Trophoblast cell (in vitro differentiated cells and primary cell): ENCODE measurements around the gene FAM120B.
"Not testable (repeated sequence)": the region's sequence is repeated elsewhere in the genome, so short reads cannot be mapped to it uniquely, and the experiment has no call there.

Source experiments
- DNase-seq, 2 donors: peaks; one replicate each; pipeline ENCODE4 v3.0.0-alpha.2; 2016
- H2AFZ ChIP-seq: 2 replicates; pipeline ENCODE4 v1.6.1; 2013; ENCODE audit warnings: low read length, moderate library complexity, mild to moderate bottlenecking; ENCODE audit not compliant: insufficient read depth, poor library complexity
- H2AK5ac ChIP-seq: 2 replicates; pipeline ENCODE4 v1.6.1; 2013; ENCODE audit warnings: mild to moderate bottlenecking, low read length
- H2BK120ac ChIP-seq: 2 replicates; pipeline ENCODE4 v1.6.1; 2013; ENCODE audit warnings: low read length, mild to moderate bottlenecking, moderate library complexity; ENCODE audit not compliant: insufficient read depth, poor library complexity
- H2BK12ac ChIP-seq: 2 replicates; pipeline ENCODE4 v1.6.1; 2013; ENCODE audit warnings: mild to moderate bottlenecking, low read length, moderate library complexity
- H2BK5ac ChIP-seq: 2 replicates; pipeline ENCODE4 v1.6.1; 2013; ENCODE audit warnings: low read length, low read depth, moderate library complexity, mild to moderate bottlenecking; ENCODE audit not compliant: poor library complexity
- H3K14ac ChIP-seq: 2 replicates; pipeline ENCODE4 v1.6.1; 2013; ENCODE audit warnings: mild to moderate bottlenecking, low read length
- H3K18ac ChIP-seq: 2 replicates; pipeline ENCODE4 v1.6.1; 2013; ENCODE audit warnings: mild to moderate bottlenecking, low read length
- H3K23ac ChIP-seq: 2 replicates; pipeline ENCODE4 v1.6.1; 2013; ENCODE audit warnings: low read length
- H3K27ac ChIP-seq: 2 replicates; pipeline ENCODE4 v1.5.1; 2013; ENCODE audit warnings: low read depth, mild to moderate bottlenecking, inconsistent platforms, low read length, moderate library complexity
- H3K27me3 ChIP-seq: 2 replicates; pipeline ENCODE4 v1.6.1; 2013; ENCODE audit warnings: inconsistent platforms, mild to moderate bottlenecking, low read length, moderate library complexity; ENCODE audit not compliant: insufficient read depth
- H3K36me3 ChIP-seq, 2 experiments: 1 replicate in 1 of 2; 2 replicates in 1 of 2; pipeline ENCODE4 v1.6.1; 2013; ENCODE audit warnings: low read length in 2 of 2, mild to moderate bottlenecking in 2 of 2, moderate library complexity in 1 of 2; ENCODE audit not compliant: insufficient read depth in 2 of 2, control insufficient read depth in 1 of 2
- H3K4ac ChIP-seq: 2 replicates; pipeline ENCODE4 v1.6.1; 2013; ENCODE audit warnings: low read depth, mild to moderate bottlenecking, low read length, moderate library complexity
- H3K4me1 ChIP-seq, 2 experiments: 1 replicate in 1 of 2; 2 replicates in 1 of 2; pipeline ENCODE4 v1.6.1; 2013; ENCODE audit warnings: low read length in 2 of 2, mild to moderate bottlenecking in 2 of 2, moderate library complexity in 1 of 2; ENCODE audit not compliant: insufficient read depth in 2 of 2, control insufficient read depth in 1 of 2
- H3K4me2 ChIP-seq: 2 replicates; pipeline ENCODE4 v1.6.1; 2013; ENCODE audit warnings: inconsistent platforms, mild to moderate bottlenecking, low read length, moderate library complexity
- H3K4me3 ChIP-seq: 2 replicates; pipeline ENCODE4 v1.5.1; 2013; ENCODE audit warnings: mild to moderate bottlenecking, low read depth, low read length, inconsistent platforms
- H3K79me1 ChIP-seq: one replicate; pipeline ENCODE4 v1.6.1; 2013; ENCODE audit warnings: low read length
- H3K79me2 ChIP-seq: 2 replicates; pipeline ENCODE4 v1.6.1; 2013; ENCODE audit warnings: low read length, mild to moderate bottlenecking; ENCODE audit not compliant: control insufficient read depth, insufficient read depth, poor library complexity
- H3K9ac ChIP-seq: 2 replicates; pipeline ENCODE4 v1.6.1; 2013; ENCODE audit warnings: mild to moderate bottlenecking, low read length
- H3K9me3 ChIP-seq: 2 replicates; pipeline ENCODE4 v1.6.1; 2013; ENCODE audit warnings: low read depth, mild to moderate bottlenecking, control low read depth, inconsistent platforms, low read length; ENCODE audit not compliant: insufficient read depth
- H4K12ac ChIP-seq: 2 replicates; pipeline ENCODE4 v1.6.1; 2013; ENCODE audit warnings: low read depth, mild to moderate bottlenecking, low read length, moderate library complexity
- H4K8ac ChIP-seq: 2 replicates; pipeline ENCODE4 v1.6.1; 2013; ENCODE audit warnings: low read depth, mild to moderate bottlenecking, low read length, moderate library complexity
- H4K91ac ChIP-seq: one replicate; pipeline ENCODE4 v1.6.1; 2013; ENCODE audit warnings: low read depth, mild to moderate bottlenecking, low read length, moderate library complexity
- WGBS: extraction: QIAGEN DNeasy Blood & Tissue Kit; methylation state at CpG from one replicate; pipeline ENCODE4 v1.1.7; 2013; ENCODE audit warnings: missing lambda C conversion rate; ENCODE audit not compliant: insufficient read length, insufficient coverage; ENCODE audit errors: extremely low coverage; 5-methylcytosine and 5-hydroxymethylcytosine counted together

The FAM120B gene

GRCh38 chr6:170264086-170264485 lies 42.5 kb upstream of the FAM120B start:
- H4K91ac ChIP-seq, result no peak overlapping the region
- H4K12ac ChIP-seq, result no peak overlapping the region
- H2BK5ac ChIP-seq, result no peak overlapping the region
- no peak overlapping the region for H2BK12ac ChIP-seq
- no peak overlapping the region for H3K18ac ChIP-seq
- no peak overlapping the region for H3K9ac ChIP-seq
- no peaks in the 10 kb centered on the region for H3K79me2 ChIP-seq
- no peak overlapping the region for H3K4me2 ChIP-seq
- DNase-seq, result no peak
- no peak overlapping the region for H3K4ac ChIP-seq
- WGBS, result no CpG with 5 or more reads among the region's 7 CpGs
- no peaks in the 10 kb centered on the region for H3K36me3 ChIP-seq
- no peak overlapping the region for H2AK5ac ChIP-seq
- no peak overlapping the region for H4K8ac ChIP-seq
- no peak overlapping the region for H3K4me3 ChIP-seq
- H3K4me1 ChIP-seq, result peaks cover under 1% of the 10 kb centered on the region in 2 experiments
- H2BK120ac ChIP-seq, result no peak overlapping the region
- H3K27me3 ChIP-seq, result no peaks in the 10 kb centered on the region
- H3K14ac ChIP-seq, result no peak overlapping the region
- H2AFZ ChIP-seq, result no peak overlapping the region
- H3K27ac ChIP-seq, result no peak overlapping the region
- no peak overlapping the region for H3K23ac ChIP-seq
- peaks cover 3% of the 10 kb centered on the region for H3K9me3 ChIP-seq
- H3K79me1 ChIP-seq, result no peaks in the 10 kb centered on the region

GRCh38 chr6:170264644-170265043 lies 41.9 kb upstream of the FAM120B start:
- H3K23ac ChIP-seq, H3K36me3 ChIP-seq, H3K27ac ChIP-seq, H2AK5ac ChIP-seq, DNase-seq, H3K14ac ChIP-seq, H3K18ac ChIP-seq, H3K4me2 ChIP-seq, H3K9me3 ChIP-seq, H4K91ac ChIP-seq, H3K27me3 ChIP-seq, H3K79me2 ChIP-seq, H2AFZ ChIP-seq, H2BK12ac ChIP-seq, H3K4ac ChIP-seq, H3K4me3 ChIP-seq, H4K8ac ChIP-seq, H2BK5ac ChIP-seq, H3K4me1 ChIP-seq, H2BK120ac ChIP-seq, H4K12ac ChIP-seq, H3K79me1 ChIP-seq, H3K9ac ChIP-seq: not testable (repeated sequence)
- no CpG with 5 or more reads among the region's 12 CpGs for WGBS

GRCh38 chr6:170265655-170266054 lies 40.9 kb upstream of the FAM120B start:
- H3K79me2 ChIP-seq, result no peaks in the 10 kb centered on the region
- no peaks in the 10 kb centered on the region for H3K27me3 ChIP-seq
- H2BK5ac ChIP-seq, result no peak overlapping the region
- H3K4ac ChIP-seq, result no peak overlapping the region
- H3K27ac ChIP-seq, result no peak overlapping the region
- no peak overlapping the region for H4K91ac ChIP-seq
- no peak overlapping the region for H3K9ac ChIP-seq
- no peak for DNase-seq
- H3K4me2 ChIP-seq, result no peak overlapping the region
- no peak overlapping the region for H2BK120ac ChIP-seq
- no peak overlapping the region for H4K8ac ChIP-seq
- no peak overlapping the region for H2BK12ac ChIP-seq
- H3K4me1 ChIP-seq, result peaks cover 6 to 10% of the 10 kb centered on the region in 2 experiments
- H3K9me3 ChIP-seq, result peaks cover 3% of the 10 kb centered on the region
- H3K18ac ChIP-seq, result no peak overlapping the region
- no peak overlapping the region for H3K4me3 ChIP-seq
- H3K79me1 ChIP-seq, result no peaks in the 10 kb centered on the region
- no peak overlapping the region for H2AK5ac ChIP-seq
- no CpG with 5 or more reads among the region's 22 CpGs for WGBS
- no peak overlapping the region for H3K14ac ChIP-seq
- H2AFZ ChIP-seq, result no peak overlapping the region
- no peak overlapping the region for H4K12ac ChIP-seq
- no peak overlapping the region for H3K23ac ChIP-seq
- no peaks in the 10 kb centered on the region for H3K36me3 ChIP-seq

- Histone ChIP-seq H3K9ac (no peak overlapping the region), H2AFZ (no peak overlapping the region), H2BK120ac (no peak overlapping the region), H3K79me1 (no peaks in the 10 kb centered on the region), H2AK5ac (no peak overlapping the region), H2BK12ac (no peak overlapping the region), H4K91ac (no peak overlapping the region), H3K4me1 (peaks cover 6 to 10% of the 10 kb centered on the region in 2 experiments), H2BK5ac (no peak overlapping the region), H3K9me3 (peaks cover 3% of the 10 kb centered on the region), H3K4me2 (no peak overlapping the region), H3K27ac (no peak overlapping the region), H3K14ac (no peak overlapping the region), H3K27me3 (no peaks in the 10 kb centered on the region), H3K4ac (no peak overlapping the region), H3K18ac (no peak overlapping the region), H3K79me2 (no peaks in the 10 kb centered on the region), H3K23ac (no peak overlapping the region), H4K12ac (no peak overlapping the region), H3K4me3 (no peak overlapping the region), H4K8ac (no peak overlapping the region), H3K36me3 (no peaks in the 10 kb centered on the region)
- WGBS, result no CpG with 5 or more reads among the region's 18 CpGs
- DNase-seq, result no peak
Measured at GRCh38 chr6:170266061-170266825, 40.3 kb upstream of the FAM120B start.
